ENCODE results near the gene STK36.

Gene STK36

GRCh38 chr2:218710687-218711549 is 39.0 kb downstream of the STK36 start, which contains the start of gene TTLL4:
TTLL4 (plus strand) TSS chr2:218710835; CDS start chr2:218737677, 26,842 bp downstream.
- peak; percentile 99 for DNase-seq (ENCODE audit: low spot score)
- TF ChIP-seq CTCF (IDR thresholded peaks at IDR 0.05; ENCODE audit: borderline replicate concordance, control extremely low read depth, extremely low read depth, insufficient read depth, missing control alignments): peak; percentile 95

GRCh38 chr2:218711550-218711929 is 39.7 kb downstream of the STK36 start:
- DNase-seq (ENCODE audit: low spot score): no peak
- no peak for TF ChIP-seq CTCF (IDR thresholded peaks at IDR 0.05; ENCODE audit: borderline replicate concordance, control extremely low read depth, extremely low read depth, insufficient read depth, missing control alignments)
- in situ Hi-C loops (cut with MboI; ENCODE audit: low sequenced_read_pairs, unreplicated experiment): no loop called here

More at GRCh38 chr2:218710687-218711549, 39.0 kb downstream of the STK36 start, which contains the start of gene TTLL4:
- in situ Hi-C loops (cut with MboI; ENCODE audit: low sequenced_read_pairs, unreplicated experiment): no loop called here

- no peak for DNase-seq (ENCODE audit: low spot score)
- TF ChIP-seq CTCF (IDR thresholded peaks at IDR 0.05; ENCODE audit: borderline replicate concordance, control extremely low read depth, extremely low read depth, insufficient read depth, missing control alignments): no peak
- in situ Hi-C loops (cut with MboI; ENCODE audit: low sequenced_read_pairs, unreplicated experiment): no loop called here
Observed at GRCh38 chr2:218713922-218714321, 42.0 kb downstream of the STK36 start.

GRCh38 chr2:218716070-218716469 is 44.2 kb downstream of the STK36 start:
- no peak for DNase-seq (ENCODE audit: low spot score)
- TF ChIP-seq CTCF (IDR thresholded peaks at IDR 0.05; ENCODE audit: borderline replicate concordance, control extremely low read depth, extremely low read depth, insufficient read depth, missing control alignments): no peak
- in situ Hi-C loops (cut with MboI; ENCODE audit: low sequenced_read_pairs, unreplicated experiment): no loop called here

GRCh38 chr2:218717262-218717661 is 45.4 kb downstream of the STK36 start:
- no peak for DNase-seq (ENCODE audit: low spot score)
- TF ChIP-seq CTCF (IDR thresholded peaks at IDR 0.05; ENCODE audit: borderline replicate concordance, control extremely low read depth, extremely low read depth, insufficient read depth, missing control alignments): no peak
- in situ Hi-C loops (cut with MboI; ENCODE audit: low sequenced_read_pairs, unreplicated experiment): no loop called here

- in situ Hi-C loops (cut with MboI; ENCODE audit: low sequenced_read_pairs, unreplicated experiment): no loop called here
- TF ChIP-seq CTCF (IDR thresholded peaks at IDR 0.05; ENCODE audit: borderline replicate concordance, control extremely low read depth, extremely low read depth, insufficient read depth, missing control alignments): no peak
- no peak for DNase-seq (ENCODE audit: low spot score)
Observed at GRCh38 chr2:218718058-218718457, 46.2 kb downstream of the STK36 start.

Measured in GM13976 (cell line).